Smooth muscle cell (in vitro differentiated cells): ENCODE measurements around the gene NFIB. TPM values are rescaled to one million over a fixed set of nuclear protein-coding genes. Genes with fewer than 3 reads are reported as not detected.

ENCODE experiments used
- DNase-seq: peaks from one replicate; lab custom pipeline; 2025; ENCODE audit not compliant: unreplicated experiment; lab: John Stamatoyannopoulos, UW
- H2AFZ ChIP-seq: fragments of 200-600 bp; sonication (generic); 2 replicates; pipeline ENCODE4 v1.6.0; 2016; ENCODE audit warnings: antibody characterized with exemption, low read depth, mild to moderate bottlenecking
- H3F3A ChIP-seq: fragments of 200-600 bp; sonication (generic); 2 replicates; pipeline ENCODE4 v1.6.0; 2017; ENCODE audit warnings: antibody characterized with exemption, low read depth
- H3K27ac ChIP-seq: fragments of 200-600 bp; sonication (generic); 2 replicates; pipeline ENCODE4 v1.5.1; 2016; ENCODE audit warnings: low read depth, mild to moderate bottlenecking
- H3K27me3 ChIP-seq: fragments of 200-600 bp; sonication (generic); 2 replicates; pipeline ENCODE4 v1.6.1; 2016; ENCODE audit warnings: low read depth, mild to moderate bottlenecking
- H3K36me3 ChIP-seq: fragments of 200-600 bp; sonication (generic); 2 replicates; pipeline ENCODE4 v1.5.1; 2016; ENCODE audit warnings: low read depth
- H3K4me1 ChIP-seq: fragments of 200-600 bp; sonication (generic); 2 replicates; pipeline ENCODE4 v1.5.1; 2016; ENCODE audit warnings: low read depth
- H3K4me2 ChIP-seq: fragments of 200-600 bp; sonication (generic); 2 replicates; pipeline ENCODE4 v1.6.0; 2016; ENCODE audit warnings: mild to moderate bottlenecking
- H3K4me3 ChIP-seq: fragments of 200-600 bp; sonication (generic); 2 replicates; pipeline ENCODE4 v1.5.1; 2016; ENCODE audit warnings: mild to moderate bottlenecking
- H3K79me2 ChIP-seq: fragments of 200-600 bp; sonication (generic); 2 replicates; pipeline ENCODE4 v1.6.0; 2016; ENCODE audit warnings: low read depth, mild to moderate bottlenecking
- H3K9ac ChIP-seq: fragments of 200-600 bp; sonication (generic); 2 replicates; pipeline ENCODE4 v1.6.0; 2016; ENCODE audit warnings: low read depth
- H3K9me3 ChIP-seq: fragments of 200-600 bp; sonication (generic); replicated peaks from 2 replicates; pipeline ENCODE4 v1.5.1; 2016; ENCODE audit warnings: low read depth
- H4K20me1 ChIP-seq: fragments of 200-600 bp; sonication (generic); 2 replicates; pipeline ENCODE4 v1.6.0; 2016; ENCODE audit warnings: low read depth
- WGBS: methylation state at CpG from one replicate; pipeline ENCODE4 v1.1.7; 2016; ENCODE audit warnings: low lambda C conversion rate; 5-methylcytosine and 5-hydroxymethylcytosine counted together
- polyA plus RNA-seq: library from polyadenylated mRNA; unstranded; fragments of >200 nt; fragmentation: Nextera tagmentation; extraction: Ambion mirVana; gene quantifications from 2 replicates; pipeline ENCODE4 v1.2.1, GENCODE V29; 2016
- total RNA-seq: library from RNA; depleted of rRNA; stranded (reverse); fragments of >200 nt; gene quantifications from 2 replicates; pipeline ENCODE4 v1.2.3, GENCODE V29; 2014
- TF ChIP-seq, protein P1 (sequence below): fragments of 200-600 bp; sonication (generic); IDR thresholded peaks from 2 replicates; pipeline ENCODE4 v1.5.1; 2017; ENCODE audit warnings: borderline replicate concordance, mild to moderate bottlenecking, antibody characterized with exemption; ENCODE audit not compliant: insufficient read depth, poor library complexity, severe bottlenecking

NFIB gene
- total and polyA plus RNA-seq, 2 experiments from 2014 or later, result 0.93 to 1.7 TPM

DNA sequence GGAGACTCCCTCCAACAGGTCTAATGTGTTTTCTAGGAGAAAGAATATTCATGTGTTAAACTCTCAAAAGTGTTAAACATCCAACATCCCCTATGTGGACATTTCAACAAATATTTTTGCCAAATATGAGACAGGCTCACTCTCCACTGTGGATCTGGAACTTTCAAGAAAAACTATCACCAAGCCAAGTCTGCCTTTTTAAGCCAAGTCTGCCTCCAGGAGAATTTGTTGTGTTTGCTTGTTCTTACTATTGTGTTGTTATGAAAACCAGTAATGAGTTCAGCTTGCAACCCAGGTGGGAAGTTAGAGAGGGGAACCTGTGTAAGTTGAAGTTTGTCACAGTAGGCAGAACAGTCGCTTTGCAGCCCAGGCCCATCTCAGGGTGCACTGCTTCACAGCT lies 228.1 kb downstream of the NFIB start:
- 100% methylated on average over 1 of the region's 1 CpG for WGBS
- Histone ChIP-seq H3K79me2 (no peaks in the 10 kb centered on the region), H3K4me2 (no peak overlapping the region), H3K36me3 (no peaks in the 10 kb centered on the region), H3K4me3 (no peak overlapping the region), H3F3A (no peaks in the 10 kb centered on the region), H3K9me3 (no peaks in the 10 kb centered on the region), H3K27ac (no peak overlapping the region), H2AFZ (no peak overlapping the region), H3K27me3 (no peaks in the 10 kb centered on the region), H3K4me1 (peaks cover 13% of the 10 kb centered on the region), H3K9ac (no peak overlapping the region), H4K20me1 (no peaks in the 10 kb centered on the region)
- TF ChIP-seq, protein P1, sequence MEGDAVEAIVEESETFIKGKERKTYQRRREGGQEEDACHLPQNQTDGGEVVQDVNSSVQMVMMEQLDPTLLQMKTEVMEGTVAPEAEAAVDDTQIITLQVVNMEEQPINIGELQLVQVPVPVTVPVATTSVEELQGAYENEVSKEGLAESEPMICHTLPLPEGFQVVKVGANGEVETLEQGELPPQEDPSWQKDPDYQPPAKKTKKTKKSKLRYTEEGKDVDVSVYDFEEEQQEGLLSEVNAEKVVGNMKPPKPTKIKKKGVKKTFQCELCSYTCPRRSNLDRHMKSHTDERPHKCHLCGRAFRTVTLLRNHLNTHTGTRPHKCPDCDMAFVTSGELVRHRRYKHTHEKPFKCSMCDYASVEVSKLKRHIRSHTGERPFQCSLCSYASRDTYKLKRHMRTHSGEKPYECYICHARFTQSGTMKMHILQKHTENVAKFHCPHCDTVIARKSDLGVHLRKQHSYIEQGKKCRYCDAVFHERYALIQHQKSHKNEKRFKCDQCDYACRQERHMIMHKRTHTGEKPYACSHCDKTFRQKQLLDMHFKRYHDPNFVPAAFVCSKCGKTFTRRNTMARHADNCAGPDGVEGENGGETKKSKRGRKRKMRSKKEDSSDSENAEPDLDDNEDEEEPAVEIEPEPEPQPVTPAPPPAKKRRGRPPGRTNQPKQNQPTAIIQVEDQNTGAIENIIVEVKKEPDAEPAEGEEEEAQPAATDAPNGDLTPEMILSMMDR, result no peak
- DNase-seq, result no peak

- no peak overlapping the region for H3K4me2 ChIP-seq
These were observed 229.1 kb downstream of the NFIB start for GRCh38 chr9:14084867-14085266.

GRCh38 chr9:14083366-14083765 lies 230.6 kb downstream of the NFIB start:
- Histone ChIP-seq H4K20me1 (no peaks in the 10 kb centered on the region), H3K9ac (no peak overlapping the region), H3K4me2 (no peak overlapping the region), H3K36me3 (no peaks in the 10 kb centered on the region), H3F3A (no peaks in the 10 kb centered on the region), H3K27me3 (no peaks in the 10 kb centered on the region), H3K9me3 (no peaks in the 10 kb centered on the region), H3K4me1 (peaks cover 17% of the 10 kb centered on the region), H3K27ac (no peak overlapping the region), H3K79me2 (no peaks in the 10 kb centered on the region), H3K4me3 (no peak overlapping the region), H2AFZ (no peak overlapping the region)
- 94% methylated on average over 1 of the region's 1 CpG for WGBS
- TF ChIP-seq, protein P1, result no peak
- DNase-seq, result no peak

More at GRCh38 chr9:14084867-14085266, 229.1 kb downstream of the NFIB start:
- H3K4me3 ChIP-seq, result no peak overlapping the region
- H3K79me2 ChIP-seq, result no peaks in the 10 kb centered on the region
- no peak overlapping the region for H3K9ac ChIP-seq
- H3K9me3 ChIP-seq, result no peaks in the 10 kb centered on the region
- 94% methylated on average over 3 of the region's 3 CpGs for WGBS
- H3K27ac ChIP-seq, result no peak overlapping the region
- H3K36me3 ChIP-seq, result no peaks in the 10 kb centered on the region
- DNase-seq, result no peak
- no peaks in the 10 kb centered on the region for H4K20me1 ChIP-seq
- no peaks in the 10 kb centered on the region for H3F3A ChIP-seq
- TF ChIP-seq, protein P1, result no peak
- no peak overlapping the region for H2AFZ ChIP-seq
- H3K27me3 ChIP-seq, result no peaks in the 10 kb centered on the region
- H3K4me1 ChIP-seq, result peaks cover 17% of the 10 kb centered on the region

DNA sequence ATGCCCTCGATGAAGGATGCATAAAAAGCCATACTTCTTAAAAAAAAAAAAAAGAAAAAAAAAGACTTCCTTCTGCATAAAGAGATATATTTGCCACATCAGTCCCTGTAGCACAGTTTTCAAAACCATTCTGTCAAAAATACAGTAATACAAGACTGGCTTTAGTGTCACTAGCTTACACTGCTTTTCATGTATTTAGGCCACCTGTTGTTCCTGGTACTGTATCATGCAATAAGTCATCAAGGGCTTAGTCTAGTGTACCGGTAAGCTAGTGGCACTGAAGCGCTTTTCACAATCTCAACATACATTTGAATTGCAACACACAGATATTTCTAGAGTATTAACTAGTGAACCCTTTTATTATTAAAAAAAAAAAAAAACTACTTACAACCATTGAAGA lies 231.2 kb downstream of the NFIB start:
- no peak overlapping the region for H3K9ac ChIP-seq
- TF ChIP-seq, protein P1, result no peak
- H3F3A ChIP-seq, result no peaks in the 10 kb centered on the region
- no peak overlapping the region for H3K4me3 ChIP-seq
- peaks cover 17% of the 10 kb centered on the region for H3K4me1 ChIP-seq
- H3K9me3 ChIP-seq, result no peaks in the 10 kb centered on the region
- H3K4me2 ChIP-seq, result no peak overlapping the region
- no peaks in the 10 kb centered on the region for H4K20me1 ChIP-seq
- no peak for DNase-seq
- no peaks in the 10 kb centered on the region for H3K27me3 ChIP-seq
- H3K79me2 ChIP-seq, result no peaks in the 10 kb centered on the region
- WGBS, result 96% methylated on average over 3 of the region's 3 CpGs
- no peaks in the 10 kb centered on the region for H3K36me3 ChIP-seq
- no peak overlapping the region for H2AFZ ChIP-seq
- no peak overlapping the region for H3K27ac ChIP-seq
